ENCODE data around the gene HOXC4.
"Not testable (repeated sequence)": the region's sequence is repeated elsewhere in the genome, so short reads cannot be mapped to it uniquely, and the experiment has no call there.

The HOXC4 gene

DNA sequence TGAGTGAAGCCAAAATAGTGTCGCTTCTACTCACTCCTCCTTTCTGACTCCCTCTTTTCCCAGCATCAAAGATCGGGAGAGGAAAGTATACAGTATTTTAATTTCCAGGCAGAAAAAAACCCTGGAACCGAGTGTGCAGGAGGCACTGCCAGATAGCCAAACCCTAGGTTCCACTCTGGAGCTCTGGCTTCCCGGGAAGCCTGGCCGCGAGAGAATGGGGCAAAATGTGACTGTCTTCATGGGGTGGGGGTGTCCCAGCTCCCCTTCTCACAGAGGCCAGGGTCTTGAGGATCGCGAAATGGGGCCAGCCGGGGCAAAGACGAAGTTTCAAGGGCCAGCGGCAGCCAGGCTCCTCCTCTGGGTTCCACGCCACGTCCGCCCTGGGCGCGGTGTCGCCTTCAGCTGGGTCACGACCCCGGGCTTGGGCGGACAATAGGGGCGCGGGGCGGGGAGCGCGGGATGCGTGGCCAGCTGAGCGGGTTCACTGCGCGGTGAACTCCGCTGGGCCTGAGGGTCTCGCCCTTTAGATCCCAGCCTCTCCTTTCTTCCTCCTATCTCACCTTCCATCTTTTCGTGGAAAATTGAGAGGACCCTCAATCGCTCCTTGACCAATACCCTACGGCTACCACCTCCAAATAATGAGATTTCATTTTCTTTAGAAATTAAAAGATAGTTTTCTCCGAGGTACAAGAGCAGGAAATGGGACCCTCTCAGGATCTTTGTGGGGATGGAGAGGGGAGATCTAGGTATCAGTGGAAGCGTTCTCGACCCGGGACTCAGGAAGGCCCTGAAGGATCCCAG is 6.7 kb downstream of the HOXC4 start:
- DNase-seq = no peak

DNA sequence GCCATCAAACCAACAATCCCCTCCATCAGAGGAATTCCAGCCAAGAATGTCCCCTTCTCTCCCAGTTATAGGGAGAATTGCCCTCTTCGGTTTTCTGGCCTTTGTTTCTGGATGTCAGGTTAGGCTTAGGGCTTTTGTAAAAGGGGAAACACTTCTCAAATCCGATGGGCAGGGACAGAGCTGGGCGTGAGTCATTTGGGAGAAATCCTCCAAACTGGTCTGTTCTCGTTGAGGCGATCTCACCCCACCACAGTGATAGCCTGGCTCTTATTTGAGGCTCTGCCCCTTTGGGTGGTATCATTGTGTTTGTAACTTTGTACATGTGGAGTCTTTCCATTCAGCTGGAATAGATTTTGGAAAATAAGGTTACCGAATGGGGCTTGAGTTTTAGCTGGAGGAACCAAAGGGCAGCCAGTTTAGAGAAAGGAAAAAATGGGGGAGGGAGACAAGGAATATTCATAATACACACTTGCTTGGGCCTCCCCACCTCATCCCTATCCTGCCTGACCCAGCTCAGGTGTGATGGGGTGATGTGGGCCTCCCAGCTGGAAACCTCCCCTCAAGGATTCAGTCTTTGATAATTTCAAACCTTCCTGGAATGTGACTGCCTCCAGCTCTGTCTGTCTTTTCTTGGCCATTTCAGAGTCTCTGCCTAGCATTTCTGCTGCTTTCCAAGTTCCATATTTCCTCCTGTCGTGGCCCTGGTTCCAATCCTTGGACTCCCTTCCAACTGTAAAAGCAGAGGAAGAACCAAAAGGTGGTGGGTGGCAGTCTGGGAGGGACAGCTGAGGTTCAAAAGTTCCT is 7.5 kb downstream of the HOXC4 start:
- DNase-seq = no peak

DNA sequence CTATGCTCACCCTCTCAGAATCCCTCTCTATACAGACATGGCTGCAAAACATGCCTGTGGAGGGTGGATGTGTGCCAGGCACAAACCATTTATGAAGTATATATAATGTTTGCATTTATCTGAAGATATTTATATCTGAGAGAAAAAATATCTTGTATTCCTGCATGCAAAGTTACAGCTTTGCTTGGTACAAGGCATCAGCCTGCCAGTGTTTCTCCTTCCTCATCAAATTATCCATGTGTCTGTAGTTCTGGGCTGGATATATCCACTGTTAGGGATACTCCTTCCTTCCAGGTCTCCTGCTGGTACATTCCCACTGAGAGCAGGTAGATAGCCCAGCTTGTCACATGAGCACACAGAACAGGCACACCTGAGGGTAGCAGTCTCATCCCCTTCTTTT is 12.0 kb downstream of the HOXC4 start:
- no peak for DNase-seq

DNA sequence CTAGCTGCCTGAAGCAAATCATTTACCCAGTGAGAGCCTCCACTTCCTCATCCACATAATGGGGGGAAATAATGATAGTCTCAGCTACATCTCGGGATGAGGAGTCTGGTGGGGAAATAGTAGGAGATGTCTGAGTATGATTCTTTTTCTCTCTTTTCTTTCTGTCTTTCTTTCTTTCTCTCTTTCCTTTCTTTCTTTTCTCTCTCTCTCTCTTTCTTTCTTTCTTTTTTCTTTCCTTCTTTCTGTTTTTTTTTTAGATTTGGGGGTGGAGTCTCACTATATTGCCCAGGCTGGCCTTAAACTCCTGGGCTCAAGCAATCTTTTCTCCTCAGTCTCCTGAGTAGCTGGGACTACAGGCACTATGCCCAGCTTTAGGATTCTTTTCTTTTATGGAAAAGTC is 12.8 kb downstream of the HOXC4 start:
- DNase-seq = no peak

DNA sequence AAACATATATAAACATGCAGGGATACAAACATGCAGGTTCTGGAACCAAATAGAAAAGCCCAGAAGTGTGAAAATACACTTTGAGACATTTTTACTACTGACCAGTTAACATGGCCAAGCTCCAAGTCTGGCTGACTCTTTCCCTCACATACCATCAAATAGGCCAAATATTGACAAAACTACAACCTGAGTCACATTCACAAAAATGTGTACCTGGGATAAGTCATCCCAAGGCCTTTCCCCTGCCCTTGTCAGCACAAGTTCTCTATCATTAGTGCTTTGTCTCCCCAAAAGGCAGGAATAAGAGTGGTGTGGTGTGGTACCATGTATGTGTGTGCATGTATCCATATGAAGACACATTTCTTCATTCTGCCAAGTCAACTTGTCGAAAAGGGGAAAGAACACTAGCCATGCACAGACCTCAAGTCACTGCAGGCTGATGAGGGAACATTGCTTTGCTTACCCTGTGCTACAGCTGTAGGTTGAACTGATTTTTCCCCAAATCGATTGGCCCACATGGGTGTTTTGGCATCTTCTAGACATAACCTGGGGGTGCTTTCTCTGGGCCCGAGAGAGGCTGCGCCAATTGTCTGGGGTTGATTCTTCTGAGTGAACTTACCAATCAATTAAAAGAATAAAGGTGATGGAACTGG is 14.9 kb downstream of the HOXC4 start:
- DNase-seq = no peak

DNA sequence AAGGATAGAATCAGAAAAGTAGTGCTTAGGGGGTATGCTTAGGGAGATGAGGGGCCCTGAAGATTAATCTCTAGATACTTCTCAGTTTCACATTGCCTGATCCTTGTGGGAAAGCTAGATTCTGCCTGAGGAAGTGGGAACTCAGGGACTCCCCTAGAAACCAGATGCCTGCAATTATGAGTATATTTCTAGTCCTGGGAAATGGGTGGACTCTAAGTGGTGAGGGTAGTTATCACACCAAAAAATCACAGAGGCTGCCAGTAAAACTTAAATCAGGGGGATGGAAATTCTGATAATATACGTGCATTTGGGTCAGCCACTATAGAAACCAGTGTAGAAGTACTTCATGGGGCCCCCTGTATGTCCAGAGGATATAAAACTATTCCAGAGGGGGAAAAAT is 18.3 kb downstream of the HOXC4 start:
- no peak for DNase-seq

DNA sequence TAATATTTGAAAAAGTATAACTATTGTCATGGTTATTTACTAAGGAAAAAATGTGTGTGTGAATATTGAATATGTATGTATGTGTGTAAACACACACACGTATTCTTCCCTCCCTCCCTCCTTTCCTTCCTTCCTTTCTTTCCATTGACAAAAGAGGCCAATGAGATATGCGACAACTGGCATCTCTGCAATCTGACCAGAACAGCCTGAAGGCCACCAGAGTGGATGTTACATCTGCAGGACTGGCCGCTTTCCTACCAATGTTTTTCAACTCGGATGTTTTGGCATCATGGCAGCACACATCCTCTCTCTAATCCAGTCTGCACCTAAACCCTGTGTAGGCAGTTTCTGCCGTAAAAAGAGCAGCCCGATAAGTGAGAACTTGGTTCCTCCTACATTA is 20.7 kb downstream of the HOXC4 start:
- no peak for DNase-seq

DNA sequence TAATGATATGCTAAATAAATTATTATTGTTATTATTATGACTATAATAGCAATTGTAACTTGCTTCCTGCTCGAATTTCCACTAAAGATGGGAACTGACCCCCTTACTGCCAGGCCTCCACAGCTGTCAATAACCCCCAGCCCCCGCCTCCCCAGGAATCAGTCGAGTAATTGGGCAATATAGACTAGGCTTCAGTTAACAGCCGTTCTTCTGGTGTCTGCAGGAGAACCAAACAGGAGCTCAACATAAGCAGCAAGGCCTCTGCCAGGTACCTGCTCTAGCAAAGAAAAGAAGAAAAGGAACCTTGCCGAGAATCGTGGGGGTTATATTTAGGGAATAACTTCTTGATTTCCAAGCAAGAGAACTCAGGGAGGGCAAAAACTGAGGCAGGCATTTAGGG is 21.8 kb downstream of the HOXC4 start:
- DNase-seq = no peak

DNA sequence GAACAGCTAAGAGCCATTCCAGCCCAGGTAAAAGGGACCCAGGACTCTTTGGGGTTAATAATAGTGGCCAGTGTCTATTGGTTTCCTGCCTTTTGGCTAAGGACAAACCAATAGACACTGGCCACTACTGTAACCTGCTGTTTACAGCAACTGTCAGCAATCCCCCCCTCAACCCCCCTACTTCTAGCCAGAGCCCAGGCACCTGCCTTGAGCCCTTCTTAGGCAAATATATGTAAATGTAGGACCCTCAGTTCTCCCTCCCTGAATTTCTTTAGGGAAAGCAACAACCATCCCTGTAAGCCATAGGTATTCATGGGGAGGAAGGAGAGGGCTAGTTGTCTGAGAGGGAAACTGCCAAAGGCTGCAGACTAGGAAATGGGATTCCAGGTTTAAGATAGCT is 22.3 kb downstream of the HOXC4 start:
- no peak for DNase-seq

DNA sequence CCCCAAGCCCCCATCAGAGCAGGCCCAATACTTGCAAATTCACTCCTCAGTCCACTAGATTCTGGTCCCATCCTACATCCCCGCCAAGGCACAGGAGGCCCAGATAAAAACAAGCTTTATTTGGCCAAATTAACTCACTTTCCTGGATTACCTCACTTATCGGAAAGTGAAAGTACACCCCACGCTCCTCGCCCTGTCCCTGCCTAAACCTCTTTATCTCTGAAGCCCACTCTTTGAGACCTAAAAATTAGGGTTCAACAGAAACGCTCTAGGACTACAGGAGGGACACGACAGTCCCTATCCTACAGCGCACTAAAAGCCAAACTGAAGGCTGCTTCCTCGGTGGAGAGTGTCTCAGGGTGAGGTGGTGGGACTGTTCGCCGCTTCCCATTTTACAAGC is 24.2 kb downstream of the HOXC4 start:
- DNase-seq = not testable (repeated sequence)

DNA sequence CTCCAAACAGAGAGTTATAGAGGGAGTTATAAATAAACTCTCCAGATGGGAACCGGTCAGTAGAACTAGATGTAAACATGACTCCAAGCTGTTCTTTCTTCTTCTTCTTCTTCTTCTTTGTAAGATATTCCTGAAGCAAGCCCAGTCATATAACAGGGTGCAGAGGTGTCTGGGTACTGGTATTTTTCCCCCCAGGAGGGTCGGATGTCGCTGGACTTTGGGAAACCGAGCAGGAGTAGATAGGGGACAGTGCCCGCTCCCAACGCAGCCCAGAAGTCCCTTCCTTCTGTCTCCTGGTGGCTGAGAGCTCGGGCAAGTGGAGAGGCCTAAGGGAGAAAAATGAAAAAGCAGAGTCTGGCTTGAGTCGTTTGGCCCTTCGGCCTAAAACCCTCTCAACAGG is 25.5 kb downstream of the HOXC4 start:
- DNase-seq = not testable (repeated sequence)

DNA sequence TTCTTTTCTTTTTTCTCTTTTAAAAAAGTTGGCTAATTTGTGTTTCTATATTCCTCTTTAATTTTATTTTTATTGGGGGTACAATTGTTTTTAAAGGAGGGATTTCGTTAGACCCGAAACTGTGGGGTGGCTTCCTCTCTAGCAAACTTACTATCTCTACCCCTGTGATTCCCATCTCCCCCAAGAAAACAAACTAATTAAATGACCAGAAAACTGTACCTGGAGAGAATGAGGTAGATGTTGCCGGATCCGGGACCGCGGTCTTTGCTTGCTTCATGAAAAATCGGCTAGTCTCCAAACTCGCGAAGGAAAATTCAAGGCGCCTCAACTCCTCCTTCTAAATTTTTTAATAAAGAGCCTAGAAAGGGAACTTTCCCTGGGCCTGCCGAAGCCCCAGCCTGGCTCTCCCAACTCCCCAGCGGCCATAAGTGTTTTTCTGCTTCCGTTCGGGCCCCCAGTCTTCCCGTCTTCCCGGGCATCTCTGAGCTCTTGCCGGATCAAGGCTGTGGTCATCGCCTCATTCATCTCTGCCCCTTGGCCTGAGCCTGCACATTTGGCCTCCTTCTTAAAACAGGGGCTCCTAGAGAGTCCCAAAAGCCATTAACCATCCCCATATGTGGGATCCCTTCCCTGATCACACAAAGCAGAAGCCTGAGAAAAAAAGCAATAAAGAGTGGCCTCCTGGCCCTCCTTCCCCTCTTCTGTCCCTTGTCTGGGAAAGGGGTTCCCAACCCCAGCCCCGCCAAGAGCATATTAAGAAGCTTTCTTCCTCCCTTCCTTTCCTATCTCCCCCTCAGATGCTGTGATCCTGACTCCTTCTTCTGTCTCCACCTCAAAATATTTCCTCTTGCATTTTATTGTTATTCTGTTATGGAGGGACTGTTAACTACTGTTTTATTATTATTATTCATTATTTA is 26.6 kb downstream of the HOXC4 start:
- DNase-seq = not testable (repeated sequence)

DNA sequence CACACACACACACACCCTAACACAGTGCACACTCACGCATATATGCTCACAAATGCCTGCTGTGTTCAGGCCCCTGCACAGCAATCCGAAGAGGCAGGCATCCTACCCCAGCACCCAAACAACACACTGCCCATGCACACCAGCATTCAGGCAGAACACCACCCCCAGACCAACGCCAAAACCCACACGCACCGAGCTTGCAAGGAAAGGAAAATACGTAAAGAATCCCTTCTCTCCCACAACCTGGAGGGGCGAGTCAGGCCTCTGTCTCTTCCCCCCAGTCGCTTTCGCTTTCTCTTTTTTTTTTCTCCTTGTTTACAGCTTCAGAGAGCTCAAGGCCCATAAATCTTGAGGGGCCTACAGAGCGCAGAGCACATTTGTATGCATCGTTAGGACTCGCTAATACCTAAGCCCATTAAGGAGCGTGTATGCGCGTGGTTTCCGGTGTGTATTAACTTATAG is 27.4 kb downstream of the HOXC4 start:
- not testable (repeated sequence) for DNase-seq

DNA sequence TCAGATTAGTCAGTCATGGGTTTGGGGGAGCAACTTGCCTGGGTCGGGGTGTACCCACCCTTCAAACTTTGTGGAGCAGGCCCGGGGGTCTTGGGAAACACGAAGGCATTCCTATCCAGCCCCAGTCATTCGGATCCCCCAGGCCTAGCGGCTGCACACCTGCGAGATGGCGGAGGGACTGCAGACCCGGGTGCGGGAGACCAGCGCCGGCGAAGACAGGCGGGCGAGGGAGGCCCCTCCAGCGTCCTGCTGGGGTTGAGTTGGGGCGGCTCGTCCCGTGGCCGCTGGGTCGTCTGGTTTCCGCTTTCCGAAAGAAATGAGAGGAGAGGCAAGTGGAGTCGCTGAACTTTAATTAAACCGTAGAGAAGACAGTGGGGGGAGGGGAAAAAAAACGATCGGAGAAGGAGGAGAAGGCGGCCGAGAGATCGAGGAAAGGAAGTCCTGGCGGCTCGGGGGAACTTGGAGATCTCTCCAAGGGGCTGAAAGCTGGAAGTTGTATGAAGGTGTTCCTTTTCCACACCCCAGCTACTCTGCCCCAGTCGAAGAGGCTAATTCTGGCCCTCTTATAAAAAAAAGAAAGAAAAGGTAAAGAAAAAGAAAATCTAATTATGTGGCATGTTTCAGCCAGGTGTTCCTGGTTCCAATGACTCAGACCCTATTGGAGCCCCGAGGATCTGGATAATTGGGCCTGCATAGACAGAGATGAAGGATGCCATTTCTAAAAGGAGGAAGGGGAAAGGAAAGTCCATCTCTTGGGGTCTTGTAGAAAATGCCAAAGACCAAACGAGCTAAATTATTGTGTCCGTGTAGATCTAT is 28.2 kb downstream of the HOXC4 start:
- DNase-seq = not testable (repeated sequence)

DNA sequence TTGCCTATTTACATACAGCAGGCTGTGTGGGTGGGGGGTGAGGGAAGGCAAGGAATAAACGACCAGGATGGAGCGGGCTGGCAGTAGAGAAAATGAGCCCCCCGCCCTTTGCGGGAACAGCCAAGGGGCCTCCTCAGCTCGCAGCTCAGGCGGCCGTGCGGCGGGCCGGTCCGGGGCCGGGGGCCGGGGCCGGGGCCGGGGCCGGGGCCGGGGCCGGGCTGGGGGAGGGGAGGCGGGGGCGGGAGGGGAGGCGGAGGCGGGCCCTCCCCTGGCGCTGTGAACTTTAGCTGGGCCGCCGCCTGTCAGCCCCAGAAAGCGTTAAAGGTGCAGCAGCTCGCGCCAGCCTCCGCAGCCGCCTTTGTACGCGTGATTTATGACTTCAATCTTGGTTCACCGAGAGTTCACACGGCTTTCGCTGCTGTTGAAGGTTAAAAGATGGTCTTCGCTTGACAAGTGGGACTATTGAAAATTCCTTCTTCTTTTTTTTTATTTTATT is 28.8 kb downstream of the HOXC4 start:
- no peak for DNase-seq

DNA sequence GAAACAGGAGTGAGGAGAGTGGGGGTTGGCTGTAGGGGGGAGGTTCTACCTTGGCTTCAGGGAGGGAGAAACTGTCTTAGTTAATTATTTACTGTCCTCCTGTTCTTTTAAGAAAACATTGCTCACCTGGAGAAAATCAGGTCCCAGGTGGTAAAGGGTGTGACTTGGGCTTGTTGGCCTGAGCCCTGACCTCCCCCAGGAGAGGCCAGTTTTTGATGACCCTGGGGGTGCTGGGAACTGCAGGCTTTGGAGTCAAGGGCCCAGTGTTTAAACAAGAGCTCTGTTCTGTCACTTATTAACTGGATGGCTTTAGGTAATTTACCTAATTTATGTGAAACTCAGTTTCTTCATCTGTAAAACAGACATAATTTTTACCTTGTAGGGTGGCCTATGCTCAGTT is 34.4 kb downstream of the HOXC4 start:
- not testable (repeated sequence) for DNase-seq

DNA sequence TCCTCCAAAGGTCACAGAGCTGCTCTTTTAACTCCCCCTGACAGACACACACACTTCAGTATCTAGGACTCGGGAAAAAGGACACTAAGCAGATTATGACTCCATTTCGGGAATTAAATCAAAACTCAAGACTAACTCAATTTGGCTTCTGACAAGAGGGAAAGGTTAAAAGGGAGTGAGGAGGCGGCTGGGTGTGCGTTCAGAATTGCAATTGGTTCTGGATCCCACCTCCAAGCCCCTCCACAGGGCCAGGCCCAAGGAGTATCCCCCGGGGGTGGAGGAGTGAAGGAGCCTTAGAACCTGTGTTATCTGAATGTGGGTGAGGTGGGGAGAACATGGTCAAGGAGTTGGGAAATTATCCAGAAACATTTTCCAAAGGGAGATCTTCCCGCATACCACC is 35.8 kb downstream of the HOXC4 start:
- DNase-seq = not testable (repeated sequence)

DNA sequence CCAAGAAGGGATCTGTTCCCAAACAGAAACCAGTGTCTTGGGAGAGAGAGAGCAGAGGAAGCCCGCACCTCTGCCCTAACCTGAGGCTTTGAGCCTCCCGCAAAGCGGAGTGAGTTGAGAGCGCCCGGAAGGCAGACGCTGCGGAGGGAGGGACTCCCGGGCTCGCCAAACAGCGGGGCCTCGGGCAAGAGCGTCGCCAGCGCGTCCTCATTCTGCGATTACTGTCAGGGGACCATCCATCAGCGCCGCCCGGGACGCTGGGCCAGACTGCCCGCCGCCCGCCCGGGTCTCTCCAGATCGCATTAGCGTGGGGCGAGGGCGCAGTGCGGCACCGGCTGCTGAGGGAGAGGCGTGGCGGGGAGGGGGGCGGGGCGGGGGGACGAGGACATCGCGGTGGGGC is 36.7 kb downstream of the HOXC4 start:
- not testable (repeated sequence) for DNase-seq

DNA sequence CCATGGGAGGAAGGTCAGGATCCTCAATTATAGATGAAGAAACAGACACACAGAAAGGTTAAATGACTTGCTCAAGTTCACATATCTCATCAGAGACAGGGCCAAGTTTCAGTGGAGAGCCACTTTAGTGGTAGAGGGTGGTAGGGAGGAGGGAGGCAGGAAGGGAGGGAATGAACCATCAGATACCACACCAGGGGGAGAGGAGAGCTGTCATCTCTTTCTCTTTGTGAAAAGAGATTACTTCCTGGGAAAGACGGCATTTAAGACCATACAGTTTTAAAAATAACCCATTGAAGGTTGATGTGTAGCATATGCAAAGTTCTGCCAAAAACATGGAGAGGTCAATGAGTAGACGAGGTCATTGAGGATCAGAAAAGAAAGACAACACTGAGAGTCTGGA is 39.3 kb downstream of the HOXC4 start:
- not testable (repeated sequence) for DNase-seq

DNA sequence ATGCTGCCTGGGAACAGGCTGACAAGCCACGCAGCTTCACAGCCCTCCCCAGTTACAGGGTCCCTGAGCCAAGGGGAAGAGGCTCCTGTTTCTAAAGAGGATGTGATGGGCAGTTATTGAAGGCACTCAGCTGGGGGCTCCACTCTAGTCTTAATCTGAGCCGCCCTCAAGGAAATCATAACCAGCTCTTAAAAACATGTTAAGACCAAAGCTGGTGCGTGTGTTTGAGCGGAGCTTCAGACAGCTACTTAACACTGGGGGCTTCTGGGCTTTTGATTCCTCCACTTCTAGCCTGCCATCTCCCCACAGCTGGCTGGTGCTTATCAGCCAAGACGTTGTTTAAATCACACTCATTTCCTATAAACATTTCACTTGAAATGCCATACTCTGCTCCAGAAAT is 42.3 kb downstream of the HOXC4 start:
- not testable (repeated sequence) for DNase-seq

DNA sequence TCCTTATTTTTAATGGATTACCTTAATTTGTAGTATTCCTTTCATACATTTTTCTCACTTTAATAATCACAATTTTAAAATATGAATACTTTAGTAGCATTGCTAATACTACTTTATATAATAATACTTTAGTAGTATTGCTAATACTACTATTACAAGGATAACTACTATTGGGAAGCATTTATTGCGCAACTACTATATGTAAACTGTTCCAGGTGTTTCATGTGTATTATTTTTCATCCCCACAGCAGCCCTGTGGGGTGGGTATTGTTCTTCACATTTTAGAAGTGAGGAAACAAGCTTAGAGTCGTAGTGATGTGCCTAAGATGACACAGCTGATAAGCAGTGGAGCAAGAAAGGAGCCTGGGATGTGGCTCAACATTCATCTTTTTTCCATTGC is 45.0 kb downstream of the HOXC4 start:
- DNase-seq = not testable (repeated sequence)
